Naive B cell (primary cell): ENCODE results near the gene CDC42. TPM values are rescaled to one million over a fixed set of nuclear protein-coding genes. Genes with fewer than 3 reads are reported as not detected.
"Not testable (repeated sequence)": the region's sequence is repeated elsewhere in the genome, so short reads cannot be mapped to it uniquely, and the experiment has no call there.

Experiments
- ATAC-seq, 2 donors: fragments of 150-1000 bp; cut with Tn5 transposase; 2 replicates each; pipeline ENCODE4 v1.10.0; 2021; ENCODE audit warnings: low read depth in 2 of 2, mild to moderate bottlenecking in 2 of 2, moderate library complexity in 2 of 2
- DNase-seq: peaks from one replicate; pipeline ENCODE4 v3.0.0; 2022
- H3K27ac Mint-ChIP-seq, 6 donors: one replicate each; pipeline ENCODE4 v1.8.0; 2020 to 2022; ENCODE audit warnings: mild to moderate bottlenecking in 6 of 6, mixed read lengths in 6 of 6, moderate library complexity in 5 of 6, inconsistent platforms in 2 of 6
- H3K27me3 Mint-ChIP-seq, 3 donors: one replicate each; pipeline ENCODE4 v1.8.0; 2021 to 2022; ENCODE audit warnings: mixed read lengths in 3 of 3, mild to moderate bottlenecking in 1 of 3
- H3K36me3 Mint-ChIP-seq, 2 donors: one replicate each; pipeline ENCODE4 v1.8.0; 2020 to 2022; ENCODE audit warnings: mixed read lengths in 2 of 2, inconsistent platforms in 1 of 2, mild to moderate bottlenecking in 1 of 2
- H3K4me1 Mint-ChIP-seq, 3 donors: one replicate each; pipeline ENCODE4 v1.8.0; 2020 to 2022; ENCODE audit warnings: mixed read lengths in 3 of 3, inconsistent platforms in 1 of 3, mild to moderate bottlenecking in 1 of 3, moderate library complexity in 1 of 3
- H3K4me3 Mint-ChIP-seq, 8 donors: one replicate each; pipeline ENCODE4 v1.8.0; 2020 to 2022; ENCODE audit warnings: mild to moderate bottlenecking in 8 of 8, mixed read lengths in 8 of 8, moderate library complexity in 8 of 8, inconsistent platforms in 2 of 8
- H3K9me3 Mint-ChIP-seq, 7 donors: one replicate each; pipeline ENCODE4 v1.8.0; 2020 to 2022; ENCODE audit warnings: mixed read lengths in 7 of 7, mild to moderate bottlenecking in 5 of 7, inconsistent platforms in 2 of 7, moderate library complexity in 1 of 7
- polyA plus RNA-seq, 6 donors: library from polyadenylated mRNA; unstranded; fragments of 300-500 nt; fragmentation: Illumina TruSeq; gene quantifications; one replicate each; pipeline ENCODE4 v1.2.3, GENCODE V29; 2021; ENCODE audit warnings: low read depth in 6 of 6

CDC42 gene
- 100 to 1,000 TPM; 165 to 491 (median 378) TPM for polyA plus RNA-seq

DNA sequence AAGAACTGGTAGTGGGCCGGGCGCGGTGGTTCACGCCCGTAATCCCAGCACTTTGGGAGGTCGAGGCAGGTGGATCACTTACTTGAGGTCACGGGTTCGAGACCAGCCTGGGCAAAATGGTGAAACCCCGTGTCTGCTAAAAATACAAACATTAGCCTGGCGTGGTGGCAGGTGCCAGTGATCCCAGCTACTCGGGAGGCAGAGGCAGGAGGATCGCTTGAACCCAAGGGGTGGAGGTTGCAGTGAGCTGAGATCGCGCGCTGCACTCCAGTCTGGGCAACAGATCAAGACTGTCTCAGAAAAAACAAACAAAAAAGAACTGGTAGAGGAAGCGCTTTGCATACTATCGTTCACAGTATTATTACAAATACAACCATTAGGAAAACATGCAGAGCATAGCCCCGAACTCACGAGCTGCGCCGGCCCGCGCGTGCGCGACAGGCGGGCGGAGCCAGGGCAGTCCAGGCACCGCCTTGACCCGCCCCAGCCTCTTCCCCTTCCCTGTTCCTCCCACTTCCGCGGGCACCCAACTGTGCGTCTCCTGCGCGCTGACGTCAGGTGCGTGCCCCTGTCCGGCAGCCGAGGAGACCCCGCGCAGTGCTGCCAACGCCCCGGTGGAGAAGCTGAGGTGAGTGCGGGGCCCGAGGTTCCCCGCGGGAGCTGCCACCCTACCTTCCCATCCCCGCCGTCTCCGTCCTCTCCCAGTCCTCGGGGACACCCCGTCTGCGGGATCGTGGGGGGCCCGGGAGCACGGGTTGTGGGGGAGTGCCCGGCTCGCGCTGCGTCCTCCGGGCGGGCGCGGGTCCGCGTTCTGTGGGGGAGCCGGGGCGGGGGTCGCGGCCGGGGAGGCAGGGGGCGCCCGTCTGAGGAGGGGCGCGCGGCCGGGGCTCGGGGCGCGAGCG is at the start of gene CDC42:
Gene CDC42 (plus strand): TSS at position 595 of the 902 bp plus-strand sequence. CDS start 25,770 bp downstream, outside the sequence.
- Mint-ChIP-seq H3K4me3 (peak within 1 kb of the TSS; percentile 94 to 98 (median 96)), H3K27ac (peak within 1 kb of the TSS; percentile 98 to 99 (median 99)), H3K9me3 (peaks cover 0 to 1% (median 0%) of the 10 kb centered on the region in 7 donors), H3K36me3 (peaks cover 0 to 3% of the 10 kb centered on the region in 2 donors), H3K27me3 (peaks cover 0 to 5% (median 4%) of the 10 kb centered on the region in 3 donors), H3K4me1 (peaks cover 24 to 63% (median 51%) of the 10 kb centered on the region in 3 donors)
- ATAC-seq = peak; percentile 88 to 91
- DNase-seq = peak; percentile 97

DNA sequence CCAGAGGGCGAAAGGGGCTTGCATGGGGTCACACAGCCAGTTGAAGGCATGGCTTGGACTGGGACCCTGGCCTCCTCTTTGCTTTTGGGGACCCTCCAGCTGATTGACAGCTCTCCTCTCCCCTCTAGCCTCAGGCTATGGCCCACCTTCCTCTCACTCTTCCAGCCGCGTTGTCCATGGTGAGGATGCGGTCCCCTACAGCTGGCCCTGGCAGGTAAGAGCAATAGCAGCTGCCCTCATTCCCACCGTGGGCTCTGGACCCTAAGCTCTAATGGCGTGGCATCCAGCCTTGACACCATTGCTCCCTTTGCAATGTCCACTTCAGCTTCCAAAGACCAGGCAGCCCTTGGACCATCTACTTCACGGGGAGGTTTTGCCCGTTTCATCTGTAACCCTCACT is 49.6 kb upstream of the CDC42 start:
- H3K36me3 Mint-ChIP-seq, H3K9me3 Mint-ChIP-seq, H3K27ac Mint-ChIP-seq, ATAC-seq, DNase-seq, H3K4me1 Mint-ChIP-seq, H3K27me3 Mint-ChIP-seq, H3K4me3 Mint-ChIP-seq: not testable (repeated sequence)

DNA sequence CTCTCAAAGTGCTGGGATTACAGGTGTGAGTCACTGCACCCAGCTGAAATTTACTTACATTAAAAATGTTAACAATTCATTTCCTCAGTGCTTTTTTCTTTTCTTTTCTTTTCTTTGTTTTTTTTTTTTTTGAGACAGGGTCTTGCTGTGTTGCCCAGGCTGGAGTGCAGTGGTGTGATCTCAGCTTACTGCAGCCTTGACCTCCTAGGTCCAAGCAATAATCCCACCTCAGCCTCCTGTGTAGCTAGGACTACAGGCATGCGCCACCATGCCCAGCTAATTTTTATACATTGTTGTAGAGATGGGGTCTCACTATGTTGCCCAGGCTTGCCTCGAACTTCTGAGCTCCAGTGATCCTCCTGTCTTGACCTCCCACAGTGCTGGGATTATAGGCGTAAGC is 48.5 kb upstream of the CDC42 start:
- ATAC-seq, H3K27ac Mint-ChIP-seq, H3K27me3 Mint-ChIP-seq, H3K4me3 Mint-ChIP-seq, H3K9me3 Mint-ChIP-seq, H3K4me1 Mint-ChIP-seq, DNase-seq, H3K36me3 Mint-ChIP-seq: not testable (repeated sequence)

DNA sequence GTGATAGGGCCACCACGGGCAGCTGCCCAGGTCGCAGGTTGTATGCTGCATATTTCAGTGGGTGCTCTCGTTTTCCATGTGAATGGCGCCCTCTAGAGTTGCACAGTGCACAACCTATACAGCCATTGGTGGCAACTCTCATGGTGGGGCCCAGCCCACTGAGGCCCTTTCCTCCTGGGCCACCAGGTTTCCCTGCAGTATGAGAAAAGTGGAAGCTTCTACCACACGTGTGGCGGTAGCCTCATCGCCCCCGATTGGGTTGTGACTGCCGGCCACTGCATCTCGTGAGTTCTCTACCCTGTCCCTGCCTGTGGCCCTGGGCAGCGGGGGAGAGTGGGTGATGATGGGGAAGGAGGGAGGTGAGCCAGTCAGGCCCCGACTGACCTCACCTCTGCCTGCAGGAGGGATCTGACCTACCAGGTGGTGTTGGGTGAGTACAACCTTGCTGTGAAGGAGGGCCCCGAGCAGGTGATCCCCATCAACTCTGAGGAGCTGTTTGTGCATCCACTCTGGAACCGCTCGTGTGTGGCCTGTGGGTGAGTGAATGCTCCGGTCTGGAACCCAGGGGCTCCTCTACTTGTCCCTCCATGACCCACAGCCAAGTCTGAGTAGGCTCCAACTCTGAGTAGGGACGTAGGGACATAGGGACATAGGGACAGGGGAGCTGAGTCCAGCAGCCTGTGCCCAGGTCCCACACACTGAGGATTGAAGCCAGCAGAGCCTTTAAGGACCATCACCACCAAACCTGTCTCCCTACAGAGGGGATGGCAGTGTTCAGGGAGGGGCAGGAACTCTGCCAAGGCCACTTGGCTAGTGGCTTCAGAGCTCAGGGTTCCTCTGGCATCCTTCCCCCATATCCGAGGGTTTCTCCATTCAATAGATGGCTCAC is 47.0 kb upstream of the CDC42 start:
- H3K36me3 Mint-ChIP-seq, ATAC-seq, H3K4me3 Mint-ChIP-seq, H3K27me3 Mint-ChIP-seq, H3K27ac Mint-ChIP-seq, H3K4me1 Mint-ChIP-seq, DNase-seq, H3K9me3 Mint-ChIP-seq: not testable (repeated sequence)

DNA sequence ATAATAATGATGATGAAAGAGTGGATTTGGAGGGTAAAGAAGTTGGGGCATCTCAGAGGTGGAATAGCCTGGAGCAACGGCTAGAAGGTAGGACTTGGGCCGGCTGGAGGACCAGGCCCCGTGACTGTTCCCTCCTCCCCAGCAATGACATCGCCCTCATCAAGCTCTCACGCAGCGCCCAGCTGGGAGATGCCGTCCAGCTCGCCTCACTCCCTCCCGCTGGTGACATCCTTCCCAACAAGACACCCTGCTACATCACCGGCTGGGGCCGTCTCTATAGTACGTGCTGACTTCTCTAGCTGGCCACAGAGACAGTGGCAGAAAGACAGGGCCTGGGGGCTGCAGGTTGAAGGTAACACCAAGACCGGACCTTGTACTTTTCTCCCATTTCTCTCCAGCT is 45.8 kb upstream of the CDC42 start:
- H3K27ac Mint-ChIP-seq, H3K36me3 Mint-ChIP-seq, H3K27me3 Mint-ChIP-seq, DNase-seq, H3K4me1 Mint-ChIP-seq, ATAC-seq, H3K9me3 Mint-ChIP-seq, H3K4me3 Mint-ChIP-seq: not testable (repeated sequence)

DNA sequence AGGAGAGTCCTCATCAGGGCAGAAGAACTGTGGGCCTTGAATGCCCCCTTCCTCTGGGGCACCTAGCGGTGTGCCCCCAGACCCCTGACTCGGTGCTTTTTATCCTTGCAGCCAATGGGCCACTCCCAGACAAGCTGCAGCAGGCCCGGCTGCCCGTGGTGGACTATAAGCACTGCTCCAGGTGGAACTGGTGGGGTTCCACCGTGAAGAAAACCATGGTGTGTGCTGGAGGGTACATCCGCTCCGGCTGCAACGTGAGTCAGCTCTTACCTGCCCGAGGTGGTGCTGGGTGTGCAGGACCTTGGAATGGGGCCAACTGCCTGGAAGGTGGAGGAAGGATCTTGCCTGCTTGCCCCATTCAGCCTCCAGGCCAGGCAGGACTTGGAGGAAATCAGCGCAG is 45.2 kb upstream of the CDC42 start:
- H3K9me3 Mint-ChIP-seq, DNase-seq, H3K27me3 Mint-ChIP-seq, H3K27ac Mint-ChIP-seq, H3K4me1 Mint-ChIP-seq, H3K36me3 Mint-ChIP-seq, ATAC-seq, H3K4me3 Mint-ChIP-seq: not testable (repeated sequence)

DNA sequence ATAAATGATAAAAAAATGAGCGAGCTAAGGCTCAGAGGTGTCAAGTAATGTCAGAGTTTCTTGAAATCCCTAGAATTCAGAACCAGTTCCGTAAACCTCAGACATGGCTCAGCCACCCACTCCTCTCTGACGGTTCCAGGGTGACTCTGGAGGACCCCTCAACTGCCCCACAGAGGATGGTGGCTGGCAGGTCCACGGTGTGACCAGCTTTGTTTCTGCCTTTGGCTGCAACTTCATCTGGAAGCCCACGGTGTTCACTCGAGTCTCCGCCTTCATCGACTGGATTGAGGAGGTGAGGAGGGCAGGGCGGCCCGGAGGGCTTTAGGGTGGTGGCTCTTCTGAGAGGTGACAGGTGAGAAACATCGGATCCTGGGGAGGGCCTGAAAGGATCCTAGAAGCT is 42.9 kb upstream of the CDC42 start:
- not testable (repeated sequence) for DNase-seq, H3K4me3 Mint-ChIP-seq, ATAC-seq, H3K27ac Mint-ChIP-seq, H3K27me3 Mint-ChIP-seq, H3K4me1 Mint-ChIP-seq, H3K36me3 Mint-ChIP-seq, H3K9me3 Mint-ChIP-seq

DNA sequence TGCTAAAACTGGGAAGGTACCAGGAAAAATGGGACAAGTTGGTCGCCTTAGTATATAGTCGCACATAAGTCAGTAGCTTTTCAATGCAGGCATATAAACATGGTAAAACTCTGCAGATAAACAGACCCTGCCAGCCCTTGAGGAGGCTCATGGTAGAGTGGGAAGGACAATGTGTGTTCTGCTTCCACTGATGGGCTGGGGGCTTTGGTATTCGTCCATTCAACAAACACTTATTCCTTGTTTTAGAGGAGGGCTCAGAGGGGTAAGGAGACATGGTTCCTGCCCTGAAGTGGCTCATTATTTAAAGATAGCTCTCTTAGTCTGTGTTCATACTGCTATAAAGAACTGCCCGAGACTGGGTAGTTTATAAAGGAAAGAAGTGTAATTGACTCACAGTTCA is 39.8 kb upstream of the CDC42 start:
- not testable (repeated sequence) for ATAC-seq, H3K27ac Mint-ChIP-seq, DNase-seq, H3K27me3 Mint-ChIP-seq, H3K36me3 Mint-ChIP-seq, H3K9me3 Mint-ChIP-seq, H3K4me3 Mint-ChIP-seq, H3K4me1 Mint-ChIP-seq

DNA sequence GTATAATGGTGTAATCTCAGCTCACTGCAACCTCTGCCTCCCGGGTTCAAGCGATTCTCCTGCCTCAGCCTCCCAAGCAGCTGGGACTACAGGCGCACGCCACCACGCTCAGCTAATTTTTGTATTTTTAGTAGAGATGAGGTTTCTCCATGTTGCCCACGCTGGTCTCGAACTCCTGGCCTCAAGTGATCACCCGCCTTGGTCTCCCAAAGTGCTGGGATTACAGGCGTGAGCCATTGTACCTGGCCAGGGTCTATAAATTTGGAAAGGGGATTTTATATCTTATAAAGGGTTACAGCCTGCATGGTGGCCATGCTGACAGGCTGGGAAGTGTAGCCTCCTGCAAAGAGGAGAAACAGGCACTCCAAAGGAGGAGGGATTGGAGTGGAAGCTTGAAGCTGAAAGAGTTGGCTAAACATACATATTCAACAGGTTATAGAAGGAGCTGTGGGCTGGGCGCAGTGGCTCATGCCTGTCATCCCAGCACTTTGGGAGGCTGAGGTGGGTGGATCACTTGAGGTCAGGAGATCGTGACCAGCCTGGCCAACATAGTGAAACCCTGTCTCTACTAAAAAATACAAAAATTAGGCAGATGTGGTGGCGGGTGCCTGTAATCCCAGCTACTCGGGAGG is 37.8 kb upstream of the CDC42 start:
- not testable (repeated sequence) for H3K9me3 Mint-ChIP-seq, H3K27me3 Mint-ChIP-seq, ATAC-seq, DNase-seq, H3K36me3 Mint-ChIP-seq
- Mint-ChIP-seq H3K27ac (peak overlapping the region in 1 of 6 donors; percentile 18), H3K4me3 (peak overlapping the region in 1 of 8 donors; percentile 60), H3K4me1 (peaks cover 11 to 16% (median 16%) of the 10 kb centered on the region in 3 donors)

DNA sequence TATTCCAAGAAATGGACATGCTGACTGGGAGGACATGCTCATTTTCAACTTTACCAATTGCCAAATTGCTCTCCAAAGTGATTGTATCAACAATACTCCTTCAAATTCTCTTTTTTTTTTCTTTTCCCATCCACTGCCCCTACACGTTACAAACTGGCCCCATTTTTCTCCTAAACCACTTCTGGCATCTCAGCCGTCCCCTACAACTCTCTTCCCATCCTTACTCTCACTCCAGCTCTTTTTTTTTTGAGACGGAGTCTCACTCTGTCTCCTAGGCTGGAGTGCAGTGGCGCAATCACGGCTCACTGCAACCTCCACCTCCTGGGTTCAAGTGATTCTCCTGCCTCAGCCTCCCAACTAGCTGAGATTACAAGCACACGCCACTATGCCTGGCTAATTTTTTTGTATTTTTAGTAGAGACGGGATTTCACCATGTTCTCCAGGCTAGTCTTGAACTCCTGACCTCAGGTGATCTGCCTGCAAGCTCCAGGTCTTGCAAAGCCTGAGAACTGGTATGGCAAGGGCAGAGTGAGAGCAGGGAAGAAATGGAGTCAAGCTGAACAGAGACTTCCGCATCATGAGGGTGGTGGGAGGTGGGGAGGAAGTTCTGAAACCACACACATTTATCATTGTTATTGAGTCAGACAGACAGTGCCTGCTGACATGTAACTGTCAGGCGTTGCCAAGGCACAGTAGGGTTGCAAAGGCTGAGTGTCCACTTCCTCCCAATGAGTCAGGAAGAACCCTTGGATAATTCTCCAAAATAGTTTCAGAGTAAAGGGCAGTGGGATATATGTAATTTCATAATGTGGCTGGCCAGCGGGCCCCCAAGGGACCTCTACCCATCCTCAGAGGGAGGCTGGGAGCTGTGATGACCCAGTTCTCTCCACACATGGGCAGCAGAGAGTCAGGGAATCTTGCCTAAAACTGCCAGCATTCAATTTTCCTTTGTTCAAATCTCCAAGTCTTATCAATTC is 33.6 kb upstream of the CDC42 start:
- Mint-ChIP-seq H3K36me3 (no peaks in the 10 kb centered on the region), H3K4me3 (peak overlapping the region in 6 of 8 donors; percentile 44 to 87 (median 74)), H3K4me1 (peaks cover 20 to 35% (median 24%) of the 10 kb centered on the region in 3 donors), H3K27ac (peak overlapping the region; percentile 8 to 99 (median 97)), H3K27me3 (no peaks in the 10 kb centered on the region), H3K9me3 (peaks cover 0 to 4% (median 0%) of the 10 kb centered on the region in 7 donors)
- ATAC-seq (peak; percentile 96 to 97), DNase-seq (peak; percentile 66)

DNA sequence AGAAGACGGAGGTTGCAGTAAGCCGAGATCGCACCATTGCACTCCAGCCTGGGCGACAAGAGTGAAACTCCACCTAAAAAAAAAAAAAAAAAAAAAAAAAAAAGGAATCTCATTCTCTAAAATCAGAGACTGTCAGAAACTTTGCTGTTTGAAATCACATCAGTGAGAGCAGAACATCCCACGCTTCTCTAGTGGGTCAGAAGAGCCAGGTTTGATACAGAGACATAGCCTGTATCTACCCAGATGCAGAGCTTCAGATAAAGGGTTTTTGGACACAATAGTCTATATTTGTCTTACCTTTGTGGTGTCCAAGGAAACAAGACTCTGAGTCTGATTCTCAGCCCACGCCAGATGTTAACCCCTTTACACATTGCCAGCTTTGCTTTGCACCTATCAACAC is 31.4 kb upstream of the CDC42 start:
- ATAC-seq (no peak), DNase-seq (no peak)
- peaks cover 6 to 7% of the 10 kb centered on the region in 2 donors for H3K36me3 Mint-ChIP-seq
- no peak overlapping the region for H3K27ac Mint-ChIP-seq
- peaks cover 33 to 50% (median 42%) of the 10 kb centered on the region in 3 donors for H3K4me1 Mint-ChIP-seq
- no peak overlapping the region for H3K4me3 Mint-ChIP-seq
- no peaks in the 10 kb centered on the region for H3K27me3 Mint-ChIP-seq
- peaks cover 0 to 6% (median 1%) of the 10 kb centered on the region in 7 donors for H3K9me3 Mint-ChIP-seq
